H54 (cell line): ENCODE data around the gene SLC8B1.

ENCODE experiments used
- DNase-seq: peaks from one replicate; pipeline ENCODE4 v3.0.0; 2011; ENCODE audit warnings: low spot score, mixed read lengths; ENCODE audit not compliant: insufficient read length
- FAIRE-seq: peaks from 3 replicates; lab custom pipeline; 2011; peaks lifted over from hg19 to GRCh38; lab: Jason Lieb, UNC
- POLR2A ChIP-seq: IDR thresholded peaks from 2 replicates; pipeline ENCODE4 v1.6.1; 2011; ENCODE audit warnings: low read depth, mild to moderate bottlenecking, low read length

The SLC8B1 gene

DNA sequence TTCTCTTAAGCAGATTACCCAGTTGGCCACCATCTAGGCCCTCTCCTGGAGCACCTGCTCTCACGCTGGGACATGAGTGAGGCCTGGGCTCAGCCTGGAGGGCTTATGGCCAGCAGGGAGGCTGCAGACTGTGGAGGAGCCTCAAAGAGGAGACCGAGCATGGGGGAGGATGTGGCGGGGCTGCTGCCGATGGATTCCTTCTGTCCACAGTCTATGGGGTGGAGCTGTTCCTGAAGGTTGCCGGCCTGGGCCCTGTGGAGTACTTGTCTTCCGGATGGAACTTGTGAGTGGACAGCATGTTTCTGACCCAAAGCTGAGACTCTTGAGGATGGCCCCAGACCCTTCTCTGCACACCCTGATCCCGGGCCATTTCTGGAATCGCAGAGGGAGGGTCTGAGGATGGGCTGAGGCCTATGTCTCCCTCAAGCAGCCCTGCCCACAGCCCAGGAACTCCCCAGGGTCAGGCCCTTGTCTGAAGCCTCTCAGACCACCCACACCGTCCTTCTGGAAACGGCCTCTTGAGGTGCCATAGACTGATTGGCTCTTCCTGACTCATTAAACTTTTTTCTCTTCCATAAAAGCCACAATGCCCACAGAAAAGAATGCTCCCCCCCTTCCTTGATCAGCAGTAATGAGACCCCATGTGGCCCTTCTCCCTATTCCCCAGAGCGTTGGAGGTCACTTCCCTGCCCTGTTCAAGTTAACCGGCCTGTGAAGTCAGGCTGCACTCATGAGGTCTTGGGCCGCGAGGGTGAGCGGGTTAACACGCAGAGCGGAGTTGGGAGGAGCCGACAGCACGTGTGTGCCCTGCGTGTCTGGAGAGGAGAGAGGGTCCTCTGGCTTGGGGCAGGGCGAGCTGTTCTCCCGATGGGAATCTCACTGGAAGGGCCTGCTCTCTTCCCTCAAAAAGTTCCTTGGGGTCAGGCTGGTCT, 49.0 kb downstream of the SLC8B1 start:
- TF ChIP-seq POLR2A = no peak
- DNase-seq (no peak), FAIRE-seq (no peak)

DNA sequence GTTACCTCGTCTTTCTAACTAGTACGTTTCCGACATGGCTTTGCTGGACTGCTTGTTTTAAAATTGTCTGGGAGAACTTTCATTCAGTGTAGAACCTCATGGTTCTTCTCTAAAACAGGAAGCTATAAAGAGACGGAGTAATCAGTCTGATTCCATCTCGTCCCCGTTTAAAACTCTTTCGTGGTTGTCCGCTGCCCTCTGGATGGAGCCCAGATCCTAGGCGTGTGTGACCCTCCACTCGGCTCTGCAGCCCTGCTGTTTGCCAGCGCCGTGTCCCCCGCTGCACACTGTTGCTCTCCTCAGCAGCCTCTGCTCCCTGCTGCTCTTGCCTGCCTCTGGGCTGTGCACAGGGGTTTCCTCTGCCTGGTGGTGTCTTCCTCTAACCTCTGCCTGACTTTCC, 50.2 kb downstream of the SLC8B1 start:
- FAIRE-seq (no peak), DNase-seq (no peak)
- TF ChIP-seq POLR2A = no peak

GRCh38 chr12:113278633-113279032, 56.3 kb downstream of the SLC8B1 start:
- FAIRE-seq (no peak), DNase-seq (no peak)
- TF ChIP-seq POLR2A = no peak

DNA sequence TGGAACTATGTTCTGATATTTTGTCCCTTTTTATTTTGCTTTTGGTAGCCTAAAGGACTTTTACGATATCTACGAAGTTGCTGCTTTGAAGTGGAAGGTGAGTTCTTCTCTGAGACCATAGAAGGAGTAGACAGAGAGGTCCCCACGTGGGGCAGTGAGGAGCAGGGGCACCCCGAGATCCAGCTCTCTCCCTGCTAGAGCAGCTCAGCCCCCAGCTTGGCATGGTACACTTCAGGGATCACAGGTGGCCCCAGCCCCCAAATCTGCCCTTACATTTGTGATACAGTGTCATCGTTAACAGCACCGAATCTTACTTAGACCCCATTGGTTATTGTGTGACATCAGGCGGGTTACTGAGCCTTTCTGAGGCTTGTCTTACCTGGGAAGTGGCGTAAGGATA, 56.8 kb downstream of the SLC8B1 start:
- DNase-seq = no peak
- no peak for TF ChIP-seq POLR2A
- FAIRE-seq = no peak

DNA sequence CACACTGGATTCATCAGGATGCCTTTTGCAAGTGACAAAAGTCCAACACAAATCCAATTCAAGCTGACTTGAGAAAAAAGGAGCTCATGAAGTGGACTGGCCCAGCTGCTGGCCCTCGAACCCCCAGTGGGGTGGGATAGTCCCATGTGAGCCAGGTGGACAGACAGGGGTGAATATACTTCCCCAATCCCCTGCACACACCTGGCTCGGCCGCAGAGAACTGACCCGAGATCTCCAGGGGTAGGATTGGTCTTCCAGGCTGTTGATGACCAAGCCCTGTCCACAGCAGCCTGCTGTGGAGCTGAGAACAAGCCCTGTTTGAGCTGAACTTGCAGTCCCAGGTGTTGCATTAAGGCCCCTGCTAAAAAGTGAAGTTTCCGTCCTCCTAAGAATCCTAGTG, 57.4 kb downstream of the SLC8B1 start:
- FAIRE-seq = no peak

DNA sequence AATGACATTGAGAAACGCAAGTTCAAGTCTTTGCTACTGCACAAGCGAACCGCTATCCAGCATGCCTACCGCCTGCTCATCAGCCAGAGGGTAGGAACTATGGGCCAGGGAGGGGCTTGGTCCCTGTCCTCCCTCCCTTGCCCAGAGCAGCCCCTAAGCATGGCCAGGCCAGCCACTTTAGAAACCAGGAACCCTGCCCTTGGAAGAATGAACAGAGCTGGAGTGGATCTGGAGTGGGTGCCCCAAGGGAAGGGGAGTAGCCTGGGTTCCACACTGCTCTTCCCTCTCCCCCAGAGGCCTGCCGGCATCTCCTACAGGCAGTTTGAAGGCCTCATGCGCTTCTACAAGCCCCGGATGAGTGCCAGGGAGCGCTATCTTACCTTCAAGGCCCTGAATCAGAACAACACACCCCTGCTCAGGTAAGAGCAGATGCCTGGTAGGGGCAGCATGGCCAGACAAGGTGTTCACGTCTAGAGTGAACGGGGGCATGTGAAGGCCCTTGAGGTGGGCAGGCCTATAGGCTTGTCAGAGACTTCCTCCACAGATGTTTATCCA, 57.9 kb downstream of the SLC8B1 start:
- no peak for DNase-seq
- FAIRE-seq = no peak
- no peak for TF ChIP-seq POLR2A

More for the DNA sequence above, 57.4 kb downstream of the SLC8B1 start:
- TF ChIP-seq POLR2A = no peak
- DNase-seq = no peak

DNA sequence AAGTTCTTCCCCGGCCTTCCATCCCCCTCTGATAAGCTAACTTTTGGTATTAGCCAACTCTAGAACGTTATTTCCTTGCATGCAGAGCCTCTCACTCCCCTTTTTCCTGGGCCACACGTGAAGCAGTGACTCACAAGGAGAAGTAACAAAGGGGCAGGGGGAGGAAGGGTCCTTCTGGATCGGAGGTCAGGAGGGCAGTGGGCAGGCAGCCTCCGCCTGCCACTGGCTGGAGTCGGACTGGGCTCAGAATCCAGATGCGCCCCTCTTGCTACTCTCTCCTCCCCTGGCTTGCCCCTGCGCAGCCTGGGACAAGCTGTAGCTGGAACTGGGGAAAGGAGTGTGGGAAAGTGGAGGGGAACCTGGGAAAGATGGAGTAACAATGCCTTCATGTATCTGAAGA, 58.6 kb downstream of the SLC8B1 start:
- FAIRE-seq (no peak), DNase-seq (no peak)
- TF ChIP-seq POLR2A = no peak

DNA sequence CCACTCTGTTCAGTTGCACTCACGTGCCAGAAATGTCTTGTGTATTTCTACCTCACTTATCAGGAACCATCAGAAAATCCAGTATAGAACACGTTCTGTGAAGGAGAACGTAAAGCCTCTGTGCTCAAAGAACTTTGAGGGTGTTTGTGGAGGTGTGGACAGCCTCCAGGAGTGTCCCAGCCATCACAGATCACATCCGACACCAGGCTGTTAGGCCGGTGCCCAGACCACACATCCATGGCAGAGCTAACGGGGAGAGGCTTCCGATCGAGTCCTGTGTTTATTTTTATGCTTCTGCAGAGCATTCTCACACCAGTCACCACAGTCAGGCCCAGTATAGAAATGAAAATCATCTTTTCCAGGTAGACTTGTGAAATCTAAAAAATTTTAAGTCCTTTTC, 60.1 kb downstream of the SLC8B1 start:
- FAIRE-seq = no peak
- no peak for TF ChIP-seq POLR2A
- DNase-seq = no peak

DNA sequence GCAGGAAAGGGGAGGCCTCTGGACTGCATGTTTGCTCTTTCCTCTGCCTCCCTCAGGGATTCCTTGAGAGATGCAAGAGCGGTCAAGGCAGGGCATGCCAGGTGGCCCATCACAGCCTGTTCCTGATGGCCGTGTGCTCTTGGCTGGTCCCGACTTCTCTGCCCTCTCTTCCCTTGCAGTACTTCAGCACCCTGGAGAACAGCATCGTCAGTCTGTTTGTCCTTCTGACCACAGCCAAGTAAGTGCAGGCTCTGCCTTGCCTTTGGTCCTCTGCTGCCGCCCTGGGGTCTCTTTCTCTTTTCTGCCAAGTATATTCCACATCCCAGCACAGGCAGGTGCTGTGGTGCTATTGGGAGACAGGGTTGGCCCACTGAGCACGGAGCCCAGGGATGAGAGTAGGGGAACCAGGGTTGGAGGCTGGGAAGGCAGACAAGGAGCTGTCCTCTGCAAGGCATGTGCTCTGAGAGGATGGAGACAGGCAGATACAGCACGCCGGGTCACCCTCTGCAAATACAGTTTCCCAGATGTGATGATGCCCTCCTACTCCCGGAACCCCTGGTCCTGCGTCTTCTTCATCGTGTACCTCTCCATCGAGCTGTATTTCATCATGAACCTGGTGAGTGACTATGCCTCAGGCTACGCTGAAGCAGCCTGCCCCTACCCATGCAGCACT, 61.7 kb downstream of the SLC8B1 start:
- FAIRE-seq (no peak), DNase-seq (no peak)
- no peak for TF ChIP-seq POLR2A

- FAIRE-seq (no peak), DNase-seq (peak; percentile 34)
- no peak for TF ChIP-seq POLR2A
Observed at GRCh38 chr12:113271853-113272561, 62.9 kb downstream of the SLC8B1 start.

- no peak for TF ChIP-seq POLR2A
- DNase-seq (no peak), FAIRE-seq (no peak)
Observed at GRCh38 chr12:113271466-113271852, 63.5 kb downstream of the SLC8B1 start.

GRCh38 chr12:113270709-113271009, 64.2 kb downstream of the SLC8B1 start:
- no peak for TF ChIP-seq POLR2A
- FAIRE-seq (no peak), DNase-seq (no peak)

DNA sequence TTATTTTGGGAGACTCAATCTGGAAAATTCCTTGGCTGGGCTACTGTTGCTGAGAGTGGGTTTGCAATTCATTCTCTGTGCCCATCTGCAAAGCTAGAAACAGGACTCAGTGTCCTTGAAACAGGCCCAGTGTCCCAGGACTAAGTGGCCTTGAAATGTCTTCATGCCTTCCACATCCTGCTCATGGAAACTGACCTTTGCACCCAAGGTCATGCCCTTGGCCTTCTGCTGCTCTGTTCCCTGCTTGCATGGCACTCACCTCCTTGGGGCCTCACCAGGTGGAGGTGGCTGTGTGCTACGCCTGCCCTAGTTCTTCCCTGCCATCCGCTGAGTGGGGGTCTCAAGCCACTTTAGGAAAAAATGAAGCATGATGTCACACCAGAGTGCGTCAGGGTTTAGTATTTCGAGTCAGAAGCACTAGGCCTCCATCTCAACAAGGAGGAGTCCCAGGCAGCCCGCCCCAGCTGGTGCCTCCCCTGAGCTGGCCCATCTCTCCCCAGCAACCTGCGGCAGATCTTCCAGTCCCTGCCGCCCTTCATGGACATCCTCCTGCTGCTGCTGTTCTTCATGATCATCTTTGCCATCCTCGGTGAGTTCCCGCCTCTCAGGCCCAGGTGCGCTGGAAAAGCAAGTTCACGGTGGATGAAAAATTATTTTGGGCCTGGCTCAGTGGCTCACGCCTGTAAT, 65.5 kb downstream of the SLC8B1 start:
- no peak for TF ChIP-seq POLR2A
- no peak for DNase-seq
- no peak for FAIRE-seq

DNA sequence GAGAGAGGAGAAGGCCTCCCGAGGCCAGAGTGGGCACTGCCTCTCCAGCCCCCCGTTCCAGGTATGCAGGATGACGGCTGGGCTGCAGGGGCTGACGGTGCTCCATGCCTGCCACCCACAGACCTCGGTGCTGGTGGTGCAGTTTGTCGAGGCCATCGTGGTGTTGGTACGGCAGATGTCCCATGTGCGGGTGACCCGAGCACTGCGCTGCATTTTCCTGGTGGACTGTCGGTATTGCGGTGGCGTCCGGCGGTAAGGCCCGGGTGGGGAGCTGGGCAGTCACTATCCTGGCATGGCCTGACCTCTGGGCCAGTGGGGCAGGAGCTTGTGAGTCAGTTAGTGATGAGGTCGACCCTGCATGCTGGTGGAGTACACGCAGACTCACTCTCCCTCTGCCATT, 66.3 kb downstream of the SLC8B1 start:
- DNase-seq (no peak), FAIRE-seq (no peak)
- no peak for TF ChIP-seq POLR2A
